GM20431 (cell line): ENCODE measurements around the gene FGF14.

Experiments
- in situ Hi-C: fragments of 300-500 bp; cut with MseI, MboI; formaldehyde crosslinking; loops from one replicate; pipeline ENCODE4 v1.15.0; 2020; ENCODE audit warnings: low sequenced_read_pairs; ENCODE audit not compliant: unreplicated experiment

Gene FGF14

GRCh38 chr13:102401766-102402165 is at the start of gene FGF14:
FGF14 (minus strand) TSS chr13:102402048.
- in situ Hi-C loops: no loop called here

DNA sequence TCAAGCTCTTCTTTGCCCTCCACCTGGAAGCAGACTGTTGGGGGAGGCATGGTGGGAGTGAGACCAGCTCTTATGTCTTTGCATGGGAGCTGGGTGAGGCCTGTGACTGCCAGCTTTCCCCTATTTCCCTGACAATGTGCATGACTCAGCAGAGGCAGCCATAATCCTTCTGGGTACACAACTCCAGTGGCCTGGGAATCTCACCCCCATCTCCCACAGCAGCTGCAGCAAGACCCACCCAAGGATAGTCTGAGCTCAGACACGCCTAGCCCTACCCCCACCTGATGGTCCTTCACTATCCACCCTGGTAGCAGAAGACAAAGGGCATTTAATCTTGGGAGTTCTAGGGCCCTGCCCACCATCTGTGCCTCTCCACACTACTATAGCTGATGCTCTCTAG is 41.4 kb upstream of the FGF14 start:
- in situ Hi-C loops: no loop called here

- in situ Hi-C loops: no loop called here
Measured at GRCh38 chr13:102441085-102441484, 39.2 kb upstream of the FGF14 start.

DNA sequence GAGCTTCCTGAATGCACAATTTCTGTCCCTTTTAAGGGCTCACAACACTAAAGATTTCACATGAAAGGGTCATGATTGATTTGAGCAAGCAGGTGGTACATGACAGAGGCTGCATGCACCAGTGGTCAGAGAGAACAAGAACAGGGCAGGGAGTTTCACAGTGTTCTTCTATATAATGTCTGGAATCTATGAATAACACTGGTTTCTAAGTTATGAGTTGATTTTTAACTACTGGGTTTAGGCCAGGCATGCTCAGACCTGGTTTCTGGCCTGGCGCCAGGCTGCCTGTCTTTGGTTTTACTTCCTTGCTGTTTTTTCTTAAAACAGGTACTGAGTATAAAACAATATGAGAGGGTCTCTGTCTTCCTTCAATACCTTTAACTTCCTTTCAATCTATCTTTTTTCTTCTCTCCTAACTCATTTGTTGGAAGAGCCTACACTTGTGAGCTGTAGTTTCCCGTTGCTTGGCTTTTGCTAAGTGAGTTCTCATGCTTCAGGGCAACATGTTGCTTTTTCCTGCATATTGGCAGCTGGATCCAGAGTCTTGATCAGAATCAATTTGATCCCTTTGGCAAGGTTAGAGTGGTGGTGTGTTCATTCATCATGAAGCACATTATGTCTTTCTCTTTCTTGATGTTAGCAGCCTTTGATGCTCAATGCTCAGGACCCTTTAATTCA is 38.5 kb upstream of the FGF14 start:
- in situ Hi-C loops: no loop called here

DNA sequence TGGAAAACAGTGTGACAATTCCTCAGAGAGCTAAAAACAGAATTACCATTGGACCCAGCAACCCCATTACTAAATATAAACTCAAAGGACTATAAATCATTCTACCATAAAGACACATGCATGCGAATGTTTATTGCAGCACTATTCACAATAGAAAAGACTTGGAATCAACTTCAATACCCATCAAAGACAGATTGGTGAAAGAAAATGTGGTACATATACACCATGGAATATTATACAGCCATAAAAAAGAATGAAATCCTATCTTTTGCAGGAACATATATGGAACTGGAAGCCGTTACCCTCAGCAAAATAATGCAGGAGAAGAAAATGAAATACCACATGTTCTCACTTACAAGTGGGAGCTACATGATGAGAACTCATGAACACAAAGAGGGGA is 20.8 kb upstream of the FGF14 start:
- in situ Hi-C loops: no loop called here

DNA sequence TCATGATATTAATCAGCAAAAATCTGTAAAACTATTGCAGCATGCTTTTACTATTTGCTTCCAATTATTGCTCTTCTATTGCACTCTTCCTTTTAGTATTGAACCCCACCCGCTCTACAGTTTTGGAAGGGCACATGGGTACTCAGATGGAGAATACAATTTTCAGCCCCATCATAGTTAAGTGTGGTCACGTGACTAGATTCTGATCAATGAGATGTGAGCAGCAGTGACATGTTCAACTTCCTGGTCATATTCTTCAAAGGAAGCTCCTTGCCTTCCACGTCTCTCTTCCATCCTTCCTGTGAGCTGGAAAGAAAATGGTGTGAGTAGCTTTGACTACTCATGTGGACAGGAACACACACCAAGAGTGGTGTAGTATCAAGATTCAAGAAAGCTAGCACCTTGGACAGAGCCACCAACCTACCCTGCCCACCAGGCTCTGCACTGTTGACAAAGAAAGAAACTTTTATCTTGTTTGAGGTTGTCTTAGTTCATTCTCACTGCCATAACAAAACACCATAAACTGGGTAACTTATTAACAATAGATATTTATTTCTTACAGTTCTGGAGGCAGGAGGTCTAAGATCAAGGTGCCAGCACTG is 3.8 kb upstream of the FGF14 start:
- in situ Hi-C loops: no loop called here

- in situ Hi-C loops: no loop called here
Measured at GRCh38 chr13:102402290-102402689, 442 bp upstream of the FGF14 start.

DNA sequence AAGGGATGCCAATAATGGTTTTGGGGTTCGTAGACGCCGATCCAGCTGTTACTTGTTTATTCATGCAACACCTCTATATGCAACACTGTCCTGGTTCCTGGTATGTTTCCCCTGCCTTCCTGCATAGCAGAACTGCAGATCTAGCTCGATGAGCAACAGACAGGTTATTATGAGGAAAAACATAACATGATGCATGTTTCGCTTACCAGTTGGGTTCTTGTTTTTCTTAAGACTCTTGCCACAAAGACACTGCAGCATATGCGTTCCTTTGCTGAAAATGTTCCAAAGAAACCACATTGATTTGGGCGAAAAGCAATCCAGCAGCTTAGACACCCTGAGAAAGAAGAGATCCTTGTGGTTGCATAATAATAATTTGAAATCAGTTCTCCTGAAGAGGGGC is 583 bp downstream of the FGF14 start:
- in situ Hi-C loops: no loop called here

DNA sequence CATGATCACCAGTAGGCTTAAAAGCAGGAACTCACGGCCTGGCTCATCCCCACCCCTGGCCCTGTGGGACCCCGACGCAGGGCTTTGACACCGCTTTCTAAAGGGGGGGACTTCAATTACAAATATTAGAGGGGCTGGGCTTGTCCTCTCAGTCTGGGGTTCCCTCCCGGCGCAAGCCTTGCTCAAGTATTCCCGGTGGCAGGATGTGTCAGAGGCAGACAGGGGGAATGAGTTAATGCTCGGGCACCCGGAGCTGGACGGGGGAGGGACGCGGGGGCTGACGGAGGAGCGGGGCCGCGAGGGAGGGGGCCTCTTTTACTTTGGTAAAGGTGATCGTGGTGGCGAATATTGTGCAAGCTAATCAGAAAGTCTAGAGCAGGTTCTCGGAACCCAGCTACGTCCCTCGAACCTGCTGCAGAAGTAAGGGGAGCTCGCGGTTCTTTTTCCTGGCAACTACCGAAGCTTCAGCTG is 1.1 kb downstream of the FGF14 start:
- in situ Hi-C loops: no loop called here

- in situ Hi-C loops: no loop called here
Measured at GRCh38 chr13:102399791-102400674, 1.8 kb downstream of the FGF14 start.

DNA sequence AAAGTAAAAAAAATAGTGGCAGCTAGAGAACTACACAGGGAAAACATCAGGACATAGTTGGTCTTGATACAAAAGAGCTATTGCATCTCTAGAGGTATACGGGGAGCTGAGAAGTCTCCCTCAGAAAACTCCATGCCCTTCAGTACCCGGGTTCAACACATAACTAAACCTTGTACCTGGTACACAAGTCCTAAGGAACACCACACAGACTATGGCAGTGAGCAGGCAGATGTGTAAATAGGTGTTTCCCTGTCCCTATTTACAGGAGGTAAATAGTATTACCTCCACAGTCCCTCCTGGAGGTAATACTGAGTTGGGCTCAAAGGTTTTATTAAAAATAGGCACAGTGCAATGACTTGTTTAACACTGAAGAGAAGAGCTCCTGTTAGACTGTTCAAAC is 5.9 kb downstream of the FGF14 start:
- in situ Hi-C loops: no loop called here

GRCh38 chr13:102395174-102395573 is 6.7 kb downstream of the FGF14 start:
- in situ Hi-C loops: no loop called here

DNA sequence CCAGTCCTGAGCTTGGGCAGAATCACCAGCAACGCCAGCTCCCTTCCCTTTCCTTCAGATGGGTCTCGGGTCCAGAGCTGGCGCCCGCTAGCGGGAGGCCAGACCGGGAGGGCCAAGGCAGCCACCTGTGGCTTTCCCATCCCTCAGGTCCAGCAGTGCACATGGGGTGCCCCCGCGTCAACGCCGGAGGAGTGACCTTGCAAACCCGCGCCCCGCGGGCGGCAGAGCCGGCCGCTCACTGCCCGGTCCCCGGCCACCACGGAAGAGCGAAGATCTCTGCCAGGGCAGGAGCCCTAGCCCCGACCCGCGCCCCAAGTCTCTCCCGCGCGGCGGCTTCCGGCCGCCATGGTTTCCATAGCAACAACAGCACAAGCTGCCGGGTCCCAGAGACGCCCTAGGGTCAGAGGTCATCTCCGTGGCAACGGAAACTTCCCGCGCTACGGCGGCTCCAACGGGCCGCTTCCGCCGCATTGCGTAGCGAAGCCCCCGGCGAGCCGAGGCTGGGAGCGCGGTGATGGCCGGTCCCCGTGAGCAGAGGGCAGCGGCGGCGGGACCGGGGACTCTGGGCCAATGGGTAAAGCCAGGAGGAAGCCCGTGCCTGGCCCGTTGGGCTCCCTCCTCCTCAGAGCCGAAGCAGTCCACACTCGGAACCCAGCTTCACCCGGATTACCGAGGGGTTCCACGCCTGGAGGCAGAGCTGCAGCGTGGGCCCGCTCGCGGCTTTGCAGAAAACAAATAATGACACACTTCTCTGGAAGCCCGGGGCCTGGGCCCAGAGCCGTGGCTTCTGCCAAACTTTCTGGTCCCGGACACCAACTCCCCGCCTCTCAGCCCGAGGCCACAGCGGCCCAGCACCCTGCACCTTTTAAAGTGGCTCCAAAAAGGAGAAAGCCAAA is 7.4 kb downstream of the FGF14 start:
- in situ Hi-C loops: no loop called here

DNA sequence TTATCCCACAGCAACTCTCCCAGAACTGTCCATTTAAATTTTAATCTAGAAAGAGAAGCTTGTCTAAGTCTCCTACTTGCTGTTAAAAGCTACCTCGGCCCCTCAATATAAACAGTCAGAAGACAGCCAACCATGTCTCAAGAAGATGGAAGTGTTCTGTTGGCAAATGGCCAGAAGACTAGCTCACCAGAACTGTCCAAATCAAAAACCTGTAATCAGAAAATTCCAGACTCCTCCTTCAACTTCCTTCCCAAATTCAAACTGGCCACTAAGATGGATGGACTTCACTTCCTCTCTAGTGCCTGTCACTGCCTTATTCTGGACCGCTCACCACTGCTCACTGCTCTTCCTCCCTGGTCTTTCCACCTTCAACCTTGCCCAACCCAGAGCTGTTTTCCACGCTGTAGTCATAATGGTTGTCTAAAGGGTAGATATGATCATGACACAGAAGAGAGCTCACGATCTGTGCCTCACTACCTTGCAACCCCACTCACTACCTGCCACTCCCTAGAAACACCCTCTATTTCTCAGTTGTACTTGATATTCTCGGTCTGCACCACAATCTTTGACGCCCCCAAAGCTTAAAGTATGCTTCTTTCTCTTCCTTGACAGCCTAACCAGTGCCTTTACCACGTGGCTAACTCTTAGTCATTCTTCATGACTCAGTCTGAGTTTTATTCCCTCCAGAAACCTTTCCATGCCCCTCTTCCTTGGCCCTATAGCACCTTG is 9.2 kb downstream of the FGF14 start:
- in situ Hi-C loops: no loop called here

DNA sequence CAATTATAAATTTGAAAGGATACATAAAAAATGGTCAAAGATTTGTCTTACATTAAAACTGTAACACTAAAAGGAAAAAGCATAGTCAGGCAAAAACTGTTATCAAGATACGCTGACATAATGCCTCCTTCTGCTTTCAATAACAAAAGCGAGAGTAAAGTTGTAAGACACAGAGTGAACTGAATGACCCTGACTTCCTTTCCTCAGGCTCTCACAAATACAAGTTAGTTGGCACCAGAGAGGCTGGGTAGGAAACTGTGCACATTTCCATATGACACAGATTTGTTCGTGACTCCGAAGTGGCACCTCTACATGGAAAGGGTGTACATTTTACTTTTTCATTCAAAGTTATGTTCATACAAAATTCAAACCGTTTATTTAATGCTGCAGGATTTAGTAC is 15.4 kb downstream of the FGF14 start:
- in situ Hi-C loops: no loop called here

GRCh38 chr13:102380012-102380411 is 21.8 kb downstream of the FGF14 start:
- in situ Hi-C loops: no loop called here

- in situ Hi-C loops: no loop called here
Measured at GRCh38 chr13:102376318-102376717, 25.5 kb downstream of the FGF14 start.

- in situ Hi-C loops: no loop called here
Measured at GRCh38 chr13:102374726-102375125, 27.1 kb downstream of the FGF14 start.

GRCh38 chr13:102374233-102374632 is 27.6 kb downstream of the FGF14 start:
- in situ Hi-C loops: no loop called here
